HCT116 (cell line): ENCODE results near the gene H19. TPM values are rescaled to one million over a fixed set of nuclear protein-coding genes. Genes with fewer than 3 reads are reported as not detected.

Experiments used
- ATAC-seq: fragments of 200-7000 bp; cut with Tn5 transposase; 2 replicates; pipeline ENCODE4 v1.9.1; 2020; ENCODE audit warnings: mild to moderate bottlenecking, moderate library complexity
- BruUV-seq: library from RNA; stranded (reverse); fragments of 400-500 nt; replicated peaks from 2 replicates; lab custom pipeline; 2021; lab: Mats Ljungman, UMichigan
- CTCF ChIA-PET: fragments of 300-600 bp; sonication (Branson Sonifier 250); formaldehyde crosslinking; loops from one replicate; lab custom pipeline; 2021; ENCODE audit warnings: antibody characterized with exemption; lab: Charles Lee
- POLR2A ChIA-PET: fragments of 300-600, 350-600 bp; sonication (Branson Sonifier 250); formaldehyde crosslinking; loops from one replicate; lab custom pipeline; 2021; ENCODE audit warnings: antibody characterized with exemption; lab: Charles Lee
- RAD21 ChIA-PET, 2 experiments: fragments of 300-600 bp; sonication (Branson Sonifier 250); formaldehyde crosslinking; loops; one replicate each; lab custom pipeline; 2023; ENCODE audit warnings: low total read pairs in 2 of 2; ENCODE audit not compliant: uncharacterized antibody in 2 of 2, unreplicated experiment in 2 of 2, low non-redundant PET in 1 of 2; lab: Charles Lee
- DNase-seq: peaks from one replicate; pipeline ENCODE4 v3.0.0-alpha.2; 2010; ENCODE audit warnings: low read depth, low spot score
- H2AFZ ChIP-seq: fragments of 200-600 bp; shearing (Covaris generic), sonication (generic); 2 replicates; pipeline ENCODE4 v1.6.1; 2017; ENCODE audit warnings: low read depth, mixed run types, mixed read lengths, antibody characterized with exemption, low read length; ENCODE audit not compliant: poor library complexity, severe bottlenecking
- H3K27ac ChIP-seq: 2 replicates; pipeline ENCODE4 v1.5.1; 2012; ENCODE audit warnings: low read depth, low read length
- H3K27me3 ChIP-seq: fragments of 200-600 bp; sonication (generic); 2 replicates; pipeline ENCODE4 v1.6.1; 2016; ENCODE audit warnings: mixed run types, low read length, mixed read lengths; ENCODE audit not compliant: insufficient read depth
- H3K36me3 ChIP-seq, 2 experiments: fragments of 200-500 bp in 1 of 2; fragments of 200-600 bp in 1 of 2; sonication (Bioruptor generic) in 1 of 2; sonication (generic) in 1 of 2; 2 replicates each; pipeline versions ENCODE4 v1.5.1 to v1.6.1; 2014 to 2016; ENCODE audit warnings: low read length in 2 of 2, inconsistent platforms in 1 of 2, mixed read lengths in 1 of 2, mixed run types in 1 of 2; ENCODE audit not compliant: insufficient read depth in 2 of 2, control insufficient read depth in 1 of 2
- H3K4me1 ChIP-seq, 2 experiments: fragments of 200-600 bp in 1 of 2; sonication (generic) in 1 of 2; 2 replicates each; pipeline versions ENCODE4 v1.5.1 to v1.6.1; 2012 to 2017; ENCODE audit warnings: low read length in 2 of 2, inconsistent platforms in 1 of 2, mild to moderate bottlenecking in 1 of 2, mixed read lengths in 1 of 2, mixed run types in 1 of 2, moderate library complexity in 1 of 2; ENCODE audit not compliant: insufficient read depth in 2 of 2, control insufficient read depth in 1 of 2
- H3K4me2 ChIP-seq: fragments of 200-600 bp; sonication (generic); 2 replicates; pipeline ENCODE4 v1.6.1; 2017; ENCODE audit warnings: mixed run types, low read length, mixed read lengths
- H3K4me3 ChIP-seq, 2 experiments: fragments of 200-600 bp in 1 of 2; sonication (generic) in 1 of 2; replicated peaks in 1 of 2; 2 replicates each; pipeline ENCODE4 v1.5.1; 2011 to 2016; ENCODE audit warnings: low read length in 2 of 2, control low read depth in 1 of 2, low read depth in 1 of 2, mild to moderate bottlenecking in 1 of 2, mixed read lengths in 1 of 2, mixed run types in 1 of 2
- H3K79me2 ChIP-seq: fragments of 200-600 bp; sonication (generic); 2 replicates; pipeline ENCODE4 v1.6.1; 2017; ENCODE audit warnings: mild to moderate bottlenecking, mixed run types, low read length, moderate library complexity, mixed read lengths; ENCODE audit not compliant: insufficient read depth
- H3K9ac ChIP-seq: fragments of 200-600 bp; sonication (generic); 2 replicates; pipeline ENCODE4 v1.6.1; 2016; ENCODE audit warnings: low read length, mixed read lengths
- H3K9me2 ChIP-seq: fragments of 200-600 bp; sonication (generic), shearing (Covaris generic); 2 replicates; pipeline ENCODE4 v1.6.1; 2017; ENCODE audit warnings: mixed run types, mild to moderate bottlenecking, moderate library complexity; ENCODE audit not compliant: insufficient read depth
- H3K9me3 ChIP-seq, 2 experiments: fragments of 200-500 bp in 1 of 2; fragments of 200-600 bp in 1 of 2; sonication (Bioruptor generic) in 1 of 2; sonication (generic) in 1 of 2; 2 replicates each; pipeline ENCODE4 v1.6.1; 2014 to 2017; ENCODE audit warnings: low read length in 2 of 2, mixed read lengths in 2 of 2, inconsistent platforms in 1 of 2, low read depth in 1 of 2, mild to moderate bottlenecking in 1 of 2, mixed run types in 1 of 2, moderate library complexity in 1 of 2; ENCODE audit not compliant: control insufficient read depth in 1 of 2, insufficient read depth in 1 of 2
- H4K20me1 ChIP-seq: fragments of 200-600 bp; sonication (generic), shearing (Covaris generic); 2 replicates; pipeline ENCODE4 v1.6.1; 2017; ENCODE audit warnings: mixed run types, mild to moderate bottlenecking, moderate library complexity; ENCODE audit not compliant: insufficient read depth
- CBX3 ChIP-seq: IDR thresholded peaks from 2 replicates; pipeline ENCODE4 v1.6.1; 2012; ENCODE audit warnings: low read depth
- EGR1 ChIP-seq: IDR thresholded peaks from 2 replicates; pipeline ENCODE4 v1.6.1; 2012; ENCODE audit warnings: low read depth
- ELF1 ChIP-seq: IDR thresholded peaks from 2 replicates; pipeline ENCODE4 v1.6.1; 2012; ENCODE audit warnings: low read depth, borderline replicate concordance
- EZH2 ChIP-seq: fragments of 200-600 bp; sonication (generic); IDR thresholded peaks from 2 replicates; pipeline ENCODE4 v1.6.1; 2017; ENCODE audit warnings: antibody characterized with exemption, mixed run types
- FOSL1 ChIP-seq: IDR thresholded peaks from 2 replicates; pipeline ENCODE4 v1.6.1; 2012; ENCODE audit warnings: low read depth
- POLR2A ChIP-seq: IDR thresholded peaks from 2 replicates; pipeline ENCODE4 v1.7.0; 2011; ENCODE audit warnings: borderline replicate concordance; ENCODE audit not compliant: insufficient read depth, insufficient read length; ENCODE audit errors: extremely low read depth
- POLR2AphosphoS5 ChIP-seq: IDR thresholded peaks from 2 replicates; pipeline ENCODE4 v1.6.1; 2011; ENCODE audit warnings: mild to moderate bottlenecking, low read depth, low read length, moderate library complexity
- TCF7L2 ChIP-seq: IDR thresholded peaks from 2 replicates; pipeline ENCODE4 v1.7.0; 2011; ENCODE audit warnings: borderline replicate concordance, inconsistent platforms; ENCODE audit not compliant: insufficient read depth, insufficient read length; ENCODE audit errors: extremely low read depth
- YY1 ChIP-seq: IDR thresholded peaks from 2 replicates; pipeline ENCODE4 v1.6.1; 2011; ENCODE audit warnings: low read length, low read depth, moderate library complexity, mild to moderate bottlenecking; ENCODE audit not compliant: insufficient replicate concordance; ENCODE audit errors: extremely low read depth
- ZFX ChIP-seq: fragments of 450-650 bp; IDR thresholded peaks from 2 replicates; pipeline ENCODE4 v1.6.1; 2017
- ZNF274 ChIP-seq: fragments of 200-500 bp; sonication (Bioruptor generic); IDR thresholded peaks from 2 replicates; pipeline ENCODE4 v1.6.1; 2014; ENCODE audit warnings: mild to moderate bottlenecking, low read depth, low read length, inconsistent platforms
- intact Hi-C: fragments of 100-400 bp; cut with micrococcal nuclease; formaldehyde crosslinking; loops from 2 replicates; pipeline ENCODE4 v1.10.0; 2022
- total RNA-seq: library from RNA; stranded (reverse); gene quantifications from one replicate; pipeline ENCODE4 v1.2.1, GENCODE V29; 2021; ENCODE audit not compliant: unreplicated experiment
- TF ChIP-seq, protein P1 (sequence below), 3 experiments: fragments of 200-600 bp in 1 of 3; sonication (generic) in 1 of 3; IDR thresholded peaks in 2 of 3; conservative IDR thresholded peaks in 1 of 3; 2 replicates each; pipeline ENCODE4 v1.5.1; 2012 to 2017; ENCODE audit warnings: low read depth in 2 of 3, low read length in 2 of 3, antibody characterized with exemption in 1 of 3, borderline replicate concordance in 1 of 3, control low read depth in 1 of 3, mild to moderate bottlenecking in 1 of 3, mixed read lengths in 1 of 3, mixed run types in 1 of 3, moderate library complexity in 1 of 3; ENCODE audit not compliant: insufficient read depth in 1 of 3
- TF ChIP-seq, protein P2 (sequence below): IDR thresholded peaks from 2 replicates; pipeline ENCODE4 v1.6.1; 2011; ENCODE audit warnings: mild to moderate bottlenecking, low read length, moderate library complexity; ENCODE audit not compliant: insufficient replicate concordance; ENCODE audit errors: extremely low read depth
- TF ChIP-seq, protein P3 (sequence below): IDR thresholded peaks from 2 replicates; pipeline ENCODE4 v1.6.1; 2012

Gene H19
- total RNA-seq, 1 experiment from 2014 or later = 10.5 TPM

DNA sequence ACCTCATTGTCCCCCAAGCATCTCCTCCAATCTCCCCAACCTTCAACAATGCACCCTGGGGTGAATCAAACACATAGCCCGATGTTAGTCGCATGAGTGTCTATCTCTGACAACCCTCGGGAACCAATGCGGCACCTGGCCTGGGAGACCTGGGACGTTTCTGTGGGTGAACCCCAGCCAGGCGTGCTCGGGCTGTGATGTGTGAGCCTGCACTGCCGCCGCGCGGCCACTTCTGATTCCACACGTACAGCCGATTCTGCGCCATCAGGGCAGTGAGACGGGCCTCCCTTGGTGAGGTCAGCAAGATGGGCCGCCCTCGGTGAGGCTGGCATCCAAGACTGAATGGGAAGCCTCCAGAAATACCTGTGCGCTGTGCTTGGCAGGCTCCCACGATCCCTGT is 5.2 kb upstream of the H19 start:
- H3K4me3 ChIP-seq = no peak overlapping the region
- no peaks in the 10 kb centered on the region for H4K20me1 ChIP-seq
- intact Hi-C loops = no loop called here
- no TSS peak for BruUV-seq
- TF ChIP-seq, protein P1, sequence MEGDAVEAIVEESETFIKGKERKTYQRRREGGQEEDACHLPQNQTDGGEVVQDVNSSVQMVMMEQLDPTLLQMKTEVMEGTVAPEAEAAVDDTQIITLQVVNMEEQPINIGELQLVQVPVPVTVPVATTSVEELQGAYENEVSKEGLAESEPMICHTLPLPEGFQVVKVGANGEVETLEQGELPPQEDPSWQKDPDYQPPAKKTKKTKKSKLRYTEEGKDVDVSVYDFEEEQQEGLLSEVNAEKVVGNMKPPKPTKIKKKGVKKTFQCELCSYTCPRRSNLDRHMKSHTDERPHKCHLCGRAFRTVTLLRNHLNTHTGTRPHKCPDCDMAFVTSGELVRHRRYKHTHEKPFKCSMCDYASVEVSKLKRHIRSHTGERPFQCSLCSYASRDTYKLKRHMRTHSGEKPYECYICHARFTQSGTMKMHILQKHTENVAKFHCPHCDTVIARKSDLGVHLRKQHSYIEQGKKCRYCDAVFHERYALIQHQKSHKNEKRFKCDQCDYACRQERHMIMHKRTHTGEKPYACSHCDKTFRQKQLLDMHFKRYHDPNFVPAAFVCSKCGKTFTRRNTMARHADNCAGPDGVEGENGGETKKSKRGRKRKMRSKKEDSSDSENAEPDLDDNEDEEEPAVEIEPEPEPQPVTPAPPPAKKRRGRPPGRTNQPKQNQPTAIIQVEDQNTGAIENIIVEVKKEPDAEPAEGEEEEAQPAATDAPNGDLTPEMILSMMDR (IDR thresholded peaks at IDR 0.05 in 2 of 3, conservative IDR thresholded peaks at IDR 0.05 in 1 of 3; ENCODE audit: borderline replicate concordance in 1 of 3, insufficient read depth in 1 of 3, low read depth in 2 of 3, low read length in 2 of 3) = no peak
- TF ChIP-seq FOSL1 = no peak
- no peak for TF ChIP-seq CBX3
- TF ChIP-seq, protein P2, sequence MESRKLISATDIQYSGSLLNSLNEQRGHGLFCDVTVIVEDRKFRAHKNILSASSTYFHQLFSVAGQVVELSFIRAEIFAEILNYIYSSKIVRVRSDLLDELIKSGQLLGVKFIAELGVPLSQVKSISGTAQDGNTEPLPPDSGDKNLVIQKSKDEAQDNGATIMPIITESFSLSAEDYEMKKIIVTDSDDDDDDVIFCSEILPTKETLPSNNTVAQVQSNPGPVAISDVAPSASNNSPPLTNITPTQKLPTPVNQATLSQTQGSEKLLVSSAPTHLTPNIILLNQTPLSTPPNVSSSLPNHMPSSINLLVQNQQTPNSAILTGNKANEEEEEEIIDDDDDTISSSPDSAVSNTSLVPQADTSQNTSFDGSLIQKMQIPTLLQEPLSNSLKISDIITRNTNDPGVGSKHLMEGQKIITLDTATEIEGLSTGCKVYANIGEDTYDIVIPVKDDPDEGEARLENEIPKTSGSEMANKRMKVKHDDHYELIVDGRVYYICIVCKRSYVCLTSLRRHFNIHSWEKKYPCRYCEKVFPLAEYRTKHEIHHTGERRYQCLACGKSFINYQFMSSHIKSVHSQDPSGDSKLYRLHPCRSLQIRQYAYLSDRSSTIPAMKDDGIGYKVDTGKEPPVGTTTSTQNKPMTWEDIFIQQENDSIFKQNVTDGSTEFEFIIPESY = no peak
- no peak for TF ChIP-seq POLR2A
- TF ChIP-seq ZNF274 = no peak
- TF ChIP-seq POLR2AphosphoS5 = no peak
- no peak for TF ChIP-seq ZFX
- no peak for TF ChIP-seq EGR1
- TF ChIP-seq EZH2 = no peak
- TF ChIP-seq, protein P3, sequence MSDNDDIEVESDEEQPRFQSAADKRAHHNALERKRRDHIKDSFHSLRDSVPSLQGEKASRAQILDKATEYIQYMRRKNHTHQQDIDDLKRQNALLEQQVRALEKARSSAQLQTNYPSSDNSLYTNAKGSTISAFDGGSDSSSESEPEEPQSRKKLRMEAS = no peak
- TF ChIP-seq TCF7L2 = no peak
- no peak for TF ChIP-seq ELF1
- no peak for TF ChIP-seq YY1
- H3K36me3 ChIP-seq = no peaks in the 10 kb centered on the region
- H3K4me1 ChIP-seq = no peaks in the 10 kb centered on the region
- ChIA-PET CTCF (no interaction called here), POLR2A (no interaction called here), RAD21 (no interaction called here)
- H3K9me3 ChIP-seq = no peaks in the 10 kb centered on the region
- ATAC-seq (no peak), DNase-seq (no peak)
- no peak overlapping the region for H2AFZ ChIP-seq
- H3K27ac ChIP-seq = no peak overlapping the region
- H3K9ac ChIP-seq = no peak overlapping the region
- no peaks in the 10 kb centered on the region for H3K9me2 ChIP-seq
- H3K27me3 ChIP-seq = no peaks in the 10 kb centered on the region
- H3K4me2 ChIP-seq = no peak overlapping the region
- H3K79me2 ChIP-seq = no peaks in the 10 kb centered on the region
